Breast epithelium (tissue), 3 donors: ENCODE results near the gene ST6GALNAC3.

Experiments used
- POLR2A ChIP-seq: fragments of 450-650 bp; IDR thresholded peaks from one replicate; pipeline ENCODE4 v1.6.1; 2016; ENCODE audit warnings: antibody characterized with exemption, mild to moderate bottlenecking, moderate library complexity
- POLR2AphosphoS5 ChIP-seq, 3 donors: sonication (generic); formaldehyde crosslinking; IDR thresholded peaks; one replicate each; pipeline ENCODE4 v1.6.1; 2017; ENCODE audit warnings: antibody characterized with exemption in 3 of 3
- TF ChIP-seq, protein P1 (sequence below), 3 donors: fragments of 450-650 bp; IDR thresholded peaks; one replicate each; pipeline ENCODE4 v1.5.1; 2016 to 2017; ENCODE audit warnings: antibody characterized with exemption in 3 of 3, mild to moderate bottlenecking in 3 of 3, moderate library complexity in 3 of 3

GRCh38 chr1:76291737-76292136, 217.2 kb downstream of the ST6GALNAC3 start:
- TF ChIP-seq, protein P1, sequence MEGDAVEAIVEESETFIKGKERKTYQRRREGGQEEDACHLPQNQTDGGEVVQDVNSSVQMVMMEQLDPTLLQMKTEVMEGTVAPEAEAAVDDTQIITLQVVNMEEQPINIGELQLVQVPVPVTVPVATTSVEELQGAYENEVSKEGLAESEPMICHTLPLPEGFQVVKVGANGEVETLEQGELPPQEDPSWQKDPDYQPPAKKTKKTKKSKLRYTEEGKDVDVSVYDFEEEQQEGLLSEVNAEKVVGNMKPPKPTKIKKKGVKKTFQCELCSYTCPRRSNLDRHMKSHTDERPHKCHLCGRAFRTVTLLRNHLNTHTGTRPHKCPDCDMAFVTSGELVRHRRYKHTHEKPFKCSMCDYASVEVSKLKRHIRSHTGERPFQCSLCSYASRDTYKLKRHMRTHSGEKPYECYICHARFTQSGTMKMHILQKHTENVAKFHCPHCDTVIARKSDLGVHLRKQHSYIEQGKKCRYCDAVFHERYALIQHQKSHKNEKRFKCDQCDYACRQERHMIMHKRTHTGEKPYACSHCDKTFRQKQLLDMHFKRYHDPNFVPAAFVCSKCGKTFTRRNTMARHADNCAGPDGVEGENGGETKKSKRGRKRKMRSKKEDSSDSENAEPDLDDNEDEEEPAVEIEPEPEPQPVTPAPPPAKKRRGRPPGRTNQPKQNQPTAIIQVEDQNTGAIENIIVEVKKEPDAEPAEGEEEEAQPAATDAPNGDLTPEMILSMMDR (IDR thresholded peaks at IDR 0.05): no peak
- TF ChIP-seq POLR2A (no peak), POLR2AphosphoS5 (IDR thresholded peaks at IDR 0.05) (no peak)
